ENCODE measurements around the gene KIF4A.

DNA sequence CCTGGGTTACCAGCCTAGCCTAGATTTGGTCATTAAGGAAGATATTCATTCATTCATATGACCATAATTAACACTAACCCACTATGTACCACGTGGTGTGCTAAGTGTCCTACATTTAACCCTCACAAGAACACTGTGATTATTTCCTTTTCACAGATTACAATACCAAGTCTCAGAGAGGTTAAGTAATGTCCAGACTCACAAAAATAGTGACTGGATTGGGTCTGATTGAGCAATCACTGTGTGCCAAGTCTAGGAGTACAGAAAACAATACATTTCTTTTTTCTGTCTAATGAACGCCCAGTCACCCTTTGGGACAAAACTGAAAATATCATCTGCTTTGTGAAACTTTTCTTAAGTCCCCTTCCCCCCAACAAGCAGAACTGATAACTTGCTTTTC, 147.1 kb downstream of the KIF4A start:
- TF ChIP-seq, protein P1, sequence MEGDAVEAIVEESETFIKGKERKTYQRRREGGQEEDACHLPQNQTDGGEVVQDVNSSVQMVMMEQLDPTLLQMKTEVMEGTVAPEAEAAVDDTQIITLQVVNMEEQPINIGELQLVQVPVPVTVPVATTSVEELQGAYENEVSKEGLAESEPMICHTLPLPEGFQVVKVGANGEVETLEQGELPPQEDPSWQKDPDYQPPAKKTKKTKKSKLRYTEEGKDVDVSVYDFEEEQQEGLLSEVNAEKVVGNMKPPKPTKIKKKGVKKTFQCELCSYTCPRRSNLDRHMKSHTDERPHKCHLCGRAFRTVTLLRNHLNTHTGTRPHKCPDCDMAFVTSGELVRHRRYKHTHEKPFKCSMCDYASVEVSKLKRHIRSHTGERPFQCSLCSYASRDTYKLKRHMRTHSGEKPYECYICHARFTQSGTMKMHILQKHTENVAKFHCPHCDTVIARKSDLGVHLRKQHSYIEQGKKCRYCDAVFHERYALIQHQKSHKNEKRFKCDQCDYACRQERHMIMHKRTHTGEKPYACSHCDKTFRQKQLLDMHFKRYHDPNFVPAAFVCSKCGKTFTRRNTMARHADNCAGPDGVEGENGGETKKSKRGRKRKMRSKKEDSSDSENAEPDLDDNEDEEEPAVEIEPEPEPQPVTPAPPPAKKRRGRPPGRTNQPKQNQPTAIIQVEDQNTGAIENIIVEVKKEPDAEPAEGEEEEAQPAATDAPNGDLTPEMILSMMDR (IDR thresholded peaks at IDR 0.05 in 2 of 3, conservative IDR thresholded peaks at IDR 0.05 in 1 of 3; ENCODE audit: insufficient read depth in 2 of 3, low read depth in 1 of 3, low read length in 3 of 3), result no peak
- TF ChIP-seq SMARCA5 (IDR thresholded peaks at IDR 0.05) (no peak), ELF1 (tag; IDR thresholded peaks at IDR 0.05) (no peak), CXXC5 (CRISPR knock-in tag; IDR thresholded peaks at IDR 0.05) (no peak), FOS (IDR thresholded peaks at IDR 0.05; ENCODE audit: extremely low read depth, insufficient read length) (no peak), TCF7L2 (IDR thresholded peaks at IDR 0.05; ENCODE audit: low read depth, low read length) (no peak), CTBP1 (IDR thresholded peaks at IDR 0.05; ENCODE audit: borderline replicate concordance) (no peak), PHF8 (IDR thresholded peaks at IDR 0.05; ENCODE audit: borderline replicate concordance, low read length) (no peak), SRSF3 (IDR thresholded peaks at IDR 0.05; ENCODE audit: insufficient read depth, low read length) (no peak), CBX8 (IDR thresholded peaks at IDR 0.05; ENCODE audit: borderline replicate concordance, extremely low read depth, low read depth, low read length, poor library complexity, severe bottlenecking) (no peak)

Data from K562 (cell line).